NCI-H2029 treated with DMSO at 0.1 percent for 48 hours (cell line): Measurements from ENCODE around the gene TOM1L2.

Source experiments
- DNase-seq: peaks from one replicate; lab custom pipeline; 2025; lab: John Stamatoyannopoulos, UW

The TOM1L2 gene

GRCh38 chr17:17848311-17849082, 123.7 kb downstream of the TOM1L2 start:
- DNase-seq = no peak

DNA sequence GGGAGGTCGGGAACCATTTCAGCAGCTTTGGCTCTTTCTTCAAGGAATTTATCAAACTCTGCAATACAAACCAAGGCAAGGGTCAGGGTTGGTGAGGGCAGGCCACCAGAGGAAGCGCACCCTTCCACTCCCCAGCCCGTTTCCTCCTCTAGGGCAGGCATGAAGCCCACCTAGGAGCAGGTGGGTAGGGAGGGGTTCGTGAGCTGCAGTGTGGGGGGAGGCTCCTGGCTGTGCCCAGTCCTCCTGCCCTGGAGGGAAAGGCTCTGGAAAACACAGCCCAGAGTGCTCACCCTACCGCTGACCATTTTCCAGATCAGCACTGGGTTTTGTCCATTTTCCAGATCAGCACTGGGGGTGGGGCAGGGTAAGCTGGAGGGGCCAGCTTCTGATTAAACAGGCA, 124.5 kb downstream of the TOM1L2 start:
- no peak for DNase-seq

DNA sequence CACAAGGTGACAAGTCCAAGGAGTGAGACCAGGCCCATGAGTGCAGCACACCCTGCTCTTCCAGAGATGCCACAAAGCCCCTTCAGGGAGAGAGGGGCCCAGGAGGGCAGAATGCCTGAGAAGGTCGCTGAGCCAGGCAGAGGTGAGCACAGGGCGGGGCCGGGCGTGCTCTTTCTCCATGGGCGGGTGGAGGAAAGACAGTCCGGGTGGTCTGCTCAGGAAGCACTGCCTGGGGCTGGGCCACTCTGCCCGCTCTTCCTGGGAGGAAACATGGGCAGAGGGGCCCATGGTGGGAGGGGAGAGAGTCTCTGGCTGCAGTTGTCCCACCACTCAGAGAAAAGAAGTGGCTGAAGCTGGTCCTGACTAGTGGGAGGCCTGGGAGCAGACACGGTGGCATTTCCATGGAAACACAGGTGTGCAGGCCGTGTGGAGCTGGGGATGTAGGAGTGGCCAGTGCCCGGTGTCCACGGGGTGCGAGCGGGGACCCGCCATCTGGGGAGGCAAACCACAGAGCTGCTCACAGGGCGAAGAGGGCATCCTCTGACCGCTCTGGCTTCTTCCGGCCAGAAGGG, 125.0 kb downstream of the TOM1L2 start:
- DNase-seq = no peak

- DNase-seq = no peak
Observed at GRCh38 chr17:17846645-17847044, 125.6 kb downstream of the TOM1L2 start.

GRCh38 chr17:17846003-17846402, 126.2 kb downstream of the TOM1L2 start:
- no peak for DNase-seq

DNA sequence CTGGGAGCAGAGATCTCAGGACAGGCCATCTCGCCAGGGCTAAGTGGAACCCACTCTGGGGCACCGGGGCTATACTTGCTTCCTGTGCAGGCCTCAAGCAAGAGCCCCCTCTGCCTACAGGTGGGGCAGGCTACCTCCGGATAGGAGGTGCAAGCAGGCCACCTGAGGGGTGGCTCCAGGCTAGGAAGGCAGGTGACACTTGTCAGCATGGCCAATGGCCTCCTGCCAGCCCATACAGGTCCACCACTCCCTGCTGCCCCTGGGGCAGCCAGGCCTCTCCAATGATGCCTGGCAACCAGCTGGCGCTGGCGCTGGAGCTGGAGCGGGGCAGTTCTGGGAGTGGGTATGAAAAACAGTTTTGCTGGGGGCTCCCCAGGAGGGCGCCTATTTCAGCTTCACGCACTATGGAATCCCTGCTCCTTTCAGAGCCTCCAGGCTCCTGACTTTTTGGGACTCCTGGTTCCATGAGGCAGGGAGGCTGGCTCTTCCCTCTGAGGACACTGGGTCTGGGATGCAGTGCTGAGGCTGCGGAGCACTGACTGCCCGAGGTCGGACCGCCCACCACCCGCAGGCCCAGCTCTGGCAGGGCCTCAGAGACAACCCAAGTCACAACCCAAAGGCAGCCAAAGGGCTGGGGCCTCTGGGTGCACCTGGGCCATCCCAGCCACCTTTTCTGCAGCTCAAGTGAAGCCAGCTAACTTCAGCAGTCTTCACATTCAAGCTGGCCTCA, 127.0 kb downstream of the TOM1L2 start:
- DNase-seq = no peak

DNA sequence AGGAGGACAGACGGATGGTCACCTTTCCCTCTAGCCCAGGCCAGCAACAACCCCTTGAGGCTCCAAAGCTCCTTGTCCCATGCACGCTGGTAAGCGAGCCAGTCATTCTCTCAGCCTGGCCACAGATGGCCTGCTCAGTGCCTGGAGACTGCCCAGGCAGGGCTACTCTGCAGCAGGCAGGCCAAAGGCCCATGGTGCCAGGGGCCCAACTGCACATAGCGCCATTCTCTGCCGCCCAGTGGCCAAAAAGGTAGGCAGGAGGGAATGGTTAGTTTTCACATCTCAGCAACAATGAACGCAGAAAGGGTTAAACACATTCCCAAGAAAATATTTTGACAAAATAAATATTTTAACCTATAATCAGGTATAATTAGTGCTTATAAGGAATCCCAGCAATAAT, 127.7 kb downstream of the TOM1L2 start:
- DNase-seq = no peak

DNA sequence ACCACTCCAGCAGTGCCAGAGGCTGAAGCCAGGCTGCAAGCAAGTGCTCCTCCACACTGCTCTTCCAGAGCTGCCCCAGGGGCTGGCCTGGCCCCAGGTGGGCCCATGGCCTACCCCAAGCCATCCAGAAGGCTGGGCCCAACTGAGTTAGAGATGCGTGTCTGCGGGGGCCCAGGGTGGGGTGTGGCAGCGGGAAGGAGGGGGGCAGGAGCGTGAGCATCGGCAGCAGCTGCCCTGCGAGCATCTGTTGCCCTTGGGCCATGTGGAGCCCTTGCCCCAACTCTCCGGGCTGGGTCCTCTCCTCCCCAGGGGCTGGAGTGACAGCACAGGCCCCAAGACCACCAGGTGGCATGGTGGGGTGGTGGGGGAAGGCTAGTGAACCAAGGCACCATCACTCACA, 128.1 kb downstream of the TOM1L2 start:
- no peak for DNase-seq

DNA sequence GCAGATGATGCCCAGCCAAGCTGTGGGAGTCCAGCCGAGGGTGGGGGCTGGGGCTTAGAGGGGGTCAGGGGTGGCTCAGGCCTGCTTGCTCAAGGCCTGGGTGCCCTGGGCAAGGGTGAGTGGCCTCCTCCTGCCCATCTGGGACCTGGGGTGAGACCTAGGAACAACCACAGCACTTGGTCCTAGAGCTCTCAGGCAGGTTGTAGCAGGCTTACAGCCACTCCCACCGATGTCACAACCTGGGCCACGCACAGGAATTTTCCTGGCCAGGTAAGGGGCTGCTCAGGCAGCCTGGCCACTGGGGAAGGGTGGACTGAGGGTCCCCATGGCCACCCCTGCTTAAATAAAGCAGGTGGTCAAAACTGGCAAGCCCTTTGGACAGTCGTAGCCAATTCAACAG, 129.1 kb downstream of the TOM1L2 start:
- no peak for DNase-seq

DNA sequence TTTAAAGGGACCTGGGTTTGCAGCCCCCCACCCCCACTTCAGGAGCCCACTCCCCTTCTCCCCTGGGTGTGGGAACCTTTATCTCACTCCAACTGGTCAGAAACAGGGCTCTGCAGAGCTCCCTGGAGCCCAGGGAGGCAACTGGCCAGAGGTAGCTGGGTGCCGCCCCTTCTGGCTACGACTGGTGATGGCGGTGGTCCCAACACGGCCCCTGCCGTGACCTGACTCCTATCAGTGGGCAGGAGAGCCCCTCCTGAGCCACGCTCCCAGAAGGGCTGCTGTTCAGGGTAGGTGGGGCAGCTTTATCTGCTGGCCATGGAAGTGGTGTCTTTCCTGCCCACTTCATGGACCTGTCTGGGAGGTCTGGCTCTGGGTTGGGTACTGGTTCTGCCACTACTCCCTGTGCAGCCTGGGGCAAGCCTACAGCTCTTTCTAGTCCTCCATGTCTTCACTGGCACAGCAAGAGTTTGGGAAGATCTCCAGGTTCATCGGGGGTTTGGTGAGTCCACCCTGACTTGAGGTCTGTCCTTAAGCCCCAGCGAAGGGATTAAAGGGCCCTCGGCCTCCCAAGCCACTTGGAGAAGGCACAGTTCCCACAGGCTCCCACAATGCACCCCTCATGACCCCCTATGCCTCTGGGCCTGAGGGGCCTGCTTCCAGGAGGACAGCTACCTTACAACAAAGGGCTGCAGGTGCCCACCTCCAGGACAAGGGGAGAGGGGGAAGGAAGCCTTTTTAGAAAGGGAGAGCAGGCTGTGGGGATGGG, 129.9 kb downstream of the TOM1L2 start:
- DNase-seq = no peak

DNA sequence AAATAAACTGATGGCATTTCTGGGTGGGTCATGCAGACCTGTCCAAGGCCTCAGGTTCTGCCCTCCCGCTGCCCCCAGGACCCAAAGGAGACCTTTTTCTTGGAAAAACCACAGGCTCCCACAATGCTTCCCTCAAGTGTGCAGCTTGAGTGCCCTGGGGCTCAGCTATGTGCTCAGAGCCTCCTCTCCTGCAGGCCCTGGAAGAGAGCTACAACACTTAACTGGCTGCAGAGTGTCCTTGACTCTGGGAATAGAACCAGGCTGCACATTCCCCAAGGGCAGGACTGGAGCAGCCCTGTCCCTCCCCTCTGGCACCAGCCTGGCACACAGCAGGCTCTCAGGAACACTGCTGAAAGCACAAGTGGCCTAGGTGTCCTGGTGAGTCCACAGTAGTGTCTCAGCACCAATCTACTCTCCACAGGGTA, 130.6 kb downstream of the TOM1L2 start:
- peak; percentile 63 for DNase-seq

DNA sequence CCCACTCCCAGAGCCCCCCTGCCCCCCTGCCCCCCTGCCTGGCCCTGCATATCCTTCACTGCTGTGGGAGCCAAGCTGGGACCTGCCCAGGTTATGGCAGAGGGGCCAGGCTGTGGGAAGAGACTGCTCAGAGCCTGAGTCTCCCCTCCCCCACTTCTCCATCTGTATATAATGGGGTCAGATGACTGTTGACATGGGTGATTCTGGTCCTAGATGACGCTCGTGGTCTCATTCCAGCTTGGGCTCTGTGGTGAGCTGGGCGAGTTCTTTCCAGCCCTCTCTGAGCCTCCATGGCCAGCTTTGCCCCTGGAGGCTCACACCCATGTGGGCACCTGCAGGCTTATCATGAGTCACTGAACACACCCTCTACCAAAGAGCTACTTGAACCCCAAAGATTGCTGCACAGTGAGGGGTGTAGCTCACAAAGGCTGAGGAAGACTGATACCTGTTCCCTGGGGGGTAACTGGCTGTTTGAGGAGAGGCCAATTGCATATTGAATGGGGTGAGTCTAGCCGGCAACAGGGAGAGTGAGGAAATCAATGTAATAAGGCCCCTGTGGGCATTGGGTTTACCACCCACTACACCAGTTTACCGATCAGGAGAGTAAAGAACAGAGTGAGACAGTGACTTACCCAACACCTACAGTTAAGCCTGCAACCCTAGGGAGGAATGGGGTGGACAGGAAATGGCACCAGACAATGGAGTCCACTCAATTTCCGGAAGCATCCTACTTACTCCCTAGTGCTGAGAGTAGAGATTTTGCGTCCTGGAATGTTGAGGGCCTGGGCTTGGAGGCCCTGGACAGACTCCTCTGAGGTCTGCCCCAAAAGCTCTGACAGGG, 131.2 kb downstream of the TOM1L2 start:
- DNase-seq = no peak

GRCh38 chr17:17839791-17840707, 132.2 kb downstream of the TOM1L2 start:
- DNase-seq = peak; percentile 34

DNA sequence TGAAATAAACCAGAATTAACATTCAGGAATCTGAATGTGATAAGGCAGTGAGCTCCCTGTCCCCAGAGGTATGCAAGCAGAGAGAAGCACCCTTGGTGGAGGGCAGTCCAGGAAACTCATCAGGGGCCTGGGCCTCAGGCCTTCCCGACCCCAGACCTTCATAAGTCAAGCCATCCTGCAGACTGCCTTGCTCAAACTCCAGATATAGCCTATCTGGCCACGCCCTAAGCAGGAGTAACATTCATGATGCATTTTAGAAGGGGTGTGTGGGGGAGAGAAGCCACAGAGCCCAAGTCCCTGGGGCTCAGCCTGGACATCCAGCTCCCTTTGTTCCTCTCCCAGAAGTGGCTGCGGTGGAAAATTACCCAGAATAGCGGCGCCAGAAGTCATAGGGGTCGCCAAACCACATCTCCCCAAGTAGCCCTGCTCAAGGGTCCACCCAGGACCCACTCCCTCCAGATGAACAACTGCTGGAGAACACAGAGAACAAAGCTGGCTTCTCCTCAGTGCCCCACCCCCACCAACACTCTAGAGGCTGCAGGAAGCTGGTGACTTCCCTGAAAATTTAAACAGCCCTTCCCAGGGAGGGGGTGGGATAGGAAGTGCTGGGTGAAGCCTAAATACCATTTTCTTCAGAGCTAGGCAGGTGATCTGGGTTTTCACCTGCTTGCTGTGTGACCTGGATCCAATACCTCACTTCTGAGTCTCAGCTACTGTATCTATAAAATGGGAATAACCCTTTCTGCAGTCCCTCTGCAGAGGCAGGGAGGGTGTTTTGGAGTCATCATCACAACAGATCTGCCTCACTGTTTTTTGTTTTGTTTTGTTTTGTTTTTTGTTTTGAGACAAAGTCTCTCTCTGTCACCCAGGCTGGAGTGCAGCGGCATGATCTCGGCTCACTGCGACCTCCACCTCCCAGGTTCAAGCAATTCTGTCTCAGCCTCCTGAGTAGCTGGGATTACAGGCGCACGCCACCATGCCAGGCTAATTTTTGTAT, 133.9 kb downstream of the TOM1L2 start:
- no peak for DNase-seq

DNA sequence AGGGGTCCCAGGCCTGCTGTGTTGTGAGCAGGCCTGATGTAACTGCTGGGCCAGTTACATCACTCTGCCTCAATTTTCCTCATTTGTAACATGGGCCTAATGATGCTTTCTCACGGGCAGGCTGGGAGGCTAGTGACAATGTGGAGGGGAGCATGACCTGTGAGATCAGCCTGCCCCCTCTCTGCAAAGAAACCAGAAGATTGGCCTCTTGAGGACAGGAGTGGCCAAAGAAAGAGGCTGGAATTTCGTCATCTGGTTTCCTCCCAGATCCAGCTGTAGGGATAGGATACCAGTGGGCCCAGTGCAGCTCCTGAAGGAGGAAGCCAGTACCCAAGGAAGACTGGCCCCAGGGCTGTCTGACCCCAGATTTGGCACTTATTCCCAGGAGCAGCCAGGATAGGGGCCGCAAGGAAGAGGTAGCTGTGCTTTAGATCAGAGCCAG, 134.8 kb downstream of the TOM1L2 start:
- DNase-seq = no peak

GRCh38 chr17:17836818-17837379, 135.3 kb downstream of the TOM1L2 start, which contains the start of gene SREBF1:
SREBF1 (minus strand) TSS chr17:17836986; CDS start chr17:17836817, 169 bp downstream.
- DNase-seq = no peak

GRCh38 chr17:17836250-17836817, 135.9 kb downstream of the TOM1L2 start:
- DNase-seq = peak; percentile 59
